ENCODE results near the gene PSENEN. TPM values are rescaled to one million over a fixed set of nuclear protein-coding genes. Genes with fewer than 3 reads are reported as not detected.

PSENEN gene
- polyA plus RNA-seq, 3 donors, result 37.2 to 57.2 (median 49.9) TPM

- WGBS, 3 donors, result 93 to 95% (median 93%) methylated on average over 8 of the region's 8 CpGs
- H3K27ac ChIP-seq (ENCODE audit: low read depth, low read length), result no peak overlapping the region
Observed at GRCh38 chr19:35779033-35779432, 33.6 kb downstream of the PSENEN start.

- no peak overlapping the region for H3K27ac ChIP-seq (ENCODE audit: low read depth, low read length)
- WGBS, 3 donors, result 90 to 96% (median 94%) methylated on average over 16 of the region's 16 CpGs
Observed at GRCh38 chr19:35780058-35780457, 34.6 kb downstream of the PSENEN start.

DNA sequence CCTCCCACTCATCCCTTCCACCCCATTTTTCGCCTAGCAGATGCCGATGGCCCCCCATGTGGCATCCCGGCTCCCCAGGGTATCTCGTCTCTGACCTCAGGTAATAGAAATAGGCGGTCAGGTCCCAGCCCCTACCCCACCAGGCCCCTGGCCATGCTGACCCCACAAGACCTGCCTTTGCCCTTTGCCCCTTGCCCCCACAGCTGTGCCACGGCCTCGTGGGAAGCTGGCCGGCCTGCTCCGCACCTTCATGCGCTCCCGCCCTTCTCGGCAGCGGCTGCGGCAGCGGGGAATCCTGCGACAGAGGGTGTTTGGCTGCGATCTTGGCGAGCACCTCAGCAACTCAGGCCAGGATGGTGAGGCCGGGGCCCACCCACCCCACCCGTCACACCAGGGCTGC lies 35.3 kb downstream of the PSENEN start:
- no peak overlapping the region for H3K27ac ChIP-seq (ENCODE audit: low read depth, low read length)
- WGBS, 3 donors, result 94 to 95% (median 95%) methylated on average over 19 to 20 of the region's 20 CpGs

DNA sequence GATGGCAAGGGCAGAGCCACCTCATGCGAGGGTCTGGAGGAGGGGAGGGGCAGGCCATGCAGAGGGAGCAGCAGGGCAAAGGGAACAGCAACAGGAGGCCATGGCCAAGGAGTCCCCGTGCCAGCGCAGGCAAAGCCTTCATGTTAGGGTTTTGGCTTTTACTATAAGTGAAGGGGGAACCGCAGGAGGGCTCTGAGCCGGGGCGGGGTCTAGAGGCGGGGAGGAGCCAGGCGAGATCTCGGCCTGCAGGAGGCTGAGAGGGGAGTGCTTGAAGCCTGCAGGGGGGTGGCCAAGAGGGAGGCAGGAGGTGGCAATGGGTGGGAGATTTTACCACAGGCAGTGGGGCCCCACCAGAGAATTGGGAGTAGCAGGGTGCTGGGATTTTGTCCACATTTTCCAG lies 36.2 kb downstream of the PSENEN start:
- WGBS, 3 donors, result 88 to 94% (median 89%) methylated on average over 8 to 9 of the region's 9 CpGs
- H3K27ac ChIP-seq (ENCODE audit: low read depth, low read length), result no peak overlapping the region

- 95 to 98% (median 96%) methylated on average over 11 to 12 of the region's 12 CpGs for WGBS, 3 donors
- no peak overlapping the region for H3K27ac ChIP-seq (ENCODE audit: low read depth, low read length)
Observed at GRCh38 chr19:35782589-35782988, 37.1 kb downstream of the PSENEN start.

- 85 to 92% (median 89%) methylated on average over 16 to 28 of the region's 28 CpGs for WGBS, 3 donors
- H3K27ac ChIP-seq (ENCODE audit: low read depth, low read length), result no peak overlapping the region
Observed at GRCh38 chr19:35783469-35784434, 38.3 kb downstream of the PSENEN start.

DNA sequence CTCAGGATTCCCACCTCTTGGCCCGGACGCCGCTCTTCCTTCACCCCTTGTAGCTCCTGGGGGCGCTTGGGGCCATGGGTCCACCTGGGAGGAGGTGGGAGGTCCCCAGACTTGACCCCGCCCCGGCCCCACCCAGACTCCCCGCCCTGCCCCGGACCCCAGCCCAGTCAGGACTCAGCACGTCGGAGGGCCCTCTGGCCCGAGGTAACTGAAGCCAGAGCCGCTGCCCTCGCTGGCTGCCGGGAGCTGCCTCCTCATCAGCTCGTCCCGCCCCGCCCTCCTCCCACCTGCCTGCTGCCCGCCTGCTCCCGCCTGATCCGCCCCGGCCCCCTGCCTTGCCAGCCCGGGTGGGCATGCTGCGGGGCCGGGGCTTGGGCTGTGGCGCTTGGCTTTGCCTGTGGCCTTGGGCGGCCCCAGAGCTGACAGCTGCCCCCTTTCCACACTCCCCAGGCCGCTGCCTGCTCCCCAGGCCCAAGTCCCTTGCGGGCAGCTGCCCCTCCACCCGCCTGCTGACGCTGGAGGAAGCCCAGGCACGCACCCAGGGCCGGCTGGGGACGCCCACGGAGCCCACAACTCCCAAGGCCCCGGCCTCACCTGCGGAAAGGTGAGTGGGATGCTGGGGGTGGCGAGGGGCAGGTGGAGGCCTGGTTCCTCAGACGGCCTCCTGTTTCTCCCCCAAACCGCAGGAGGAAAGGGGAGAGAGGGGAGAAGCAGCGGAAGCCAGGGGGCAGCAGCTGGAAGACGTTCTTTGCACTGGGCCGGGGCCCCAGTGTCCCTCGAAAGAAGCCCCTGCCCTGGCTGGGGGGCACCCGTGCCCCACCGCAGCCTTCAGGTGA lies 39.3 kb downstream of the PSENEN start:
- no peak overlapping the region for H3K27ac ChIP-seq (ENCODE audit: low read depth, low read length)
- 81 to 87% (median 86%) methylated on average over 26 to 45 of the region's 45 CpGs for WGBS, 3 donors

- 90 to 94% (median 91%) methylated on average over 10 of the region's 10 CpGs for WGBS, 3 donors
- no peak overlapping the region for H3K27ac ChIP-seq (ENCODE audit: low read depth, low read length)
Observed at GRCh38 chr19:35785339-35785627, 39.8 kb downstream of the PSENEN start.

GRCh38 chr19:35786299-35787160 lies 41.1 kb downstream of the PSENEN start:
- no peak overlapping the region for H3K27ac ChIP-seq (ENCODE audit: low read depth, low read length)
- WGBS, 3 donors, result 87 to 91% (median 89%) methylated on average over 24 to 31 of the region's 31 CpGs

- whole genome bisulfite sequencing, 3 donors, result 94 to 96% (median 96%) methylated on average over 12 to 15 of the region's 15 CpGs
- no peak overlapping the region for H3K27ac ChIP-seq (ENCODE audit: low read depth, low read length)
Observed at GRCh38 chr19:35787227-35787799, 41.9 kb downstream of the PSENEN start.

- WGBS, 3 donors, result 82 to 85% (median 83%) methylated on average over 12 of the region's 12 CpGs
- H3K27ac ChIP-seq (ENCODE audit: low read depth, low read length), result no peak overlapping the region
Observed at GRCh38 chr19:35788205-35788960, 42.9 kb downstream of the PSENEN start.

DNA sequence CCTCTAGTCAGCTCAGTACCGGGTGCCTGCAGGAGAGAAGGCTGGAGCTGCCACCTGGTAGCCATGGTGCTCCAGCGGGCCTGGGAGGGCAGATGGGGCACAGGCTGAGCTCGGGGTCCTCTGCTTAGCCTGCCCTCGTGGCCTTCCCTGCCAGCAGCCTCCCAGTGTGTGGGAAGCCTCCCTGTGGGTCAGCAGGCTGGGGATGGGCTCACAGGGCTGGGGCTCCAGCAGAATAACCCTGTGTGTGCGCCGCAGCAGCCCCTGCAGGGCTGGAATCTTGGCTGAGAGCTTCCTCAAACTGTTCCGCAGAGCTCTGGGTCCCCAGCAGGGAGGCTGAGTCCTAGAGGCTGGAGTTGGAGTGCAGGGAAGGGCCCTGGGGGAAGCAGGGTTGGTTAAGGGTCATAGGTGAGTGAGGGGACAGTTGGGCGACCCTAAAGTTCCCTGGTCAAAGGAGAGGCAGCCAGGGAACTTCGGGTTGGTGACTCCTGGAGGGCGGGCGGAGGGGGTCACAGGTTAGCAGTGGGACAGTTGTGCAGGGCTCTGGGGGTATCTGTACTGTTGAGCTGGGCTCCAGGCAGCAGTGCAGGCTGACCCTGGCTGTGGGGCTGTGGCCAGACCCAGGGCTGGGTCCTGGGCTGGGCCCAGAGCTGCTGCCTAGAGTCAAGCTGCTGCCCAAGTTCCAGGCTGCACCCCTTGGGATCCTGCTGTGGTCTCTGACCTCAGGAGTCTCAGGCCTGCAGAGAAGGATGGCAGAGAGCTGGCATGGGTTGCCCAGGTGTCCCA lies 43.9 kb downstream of the PSENEN start:
- 85 to 90% (median 88%) methylated on average over 11 of the region's 11 CpGs for WGBS, 3 donors
- no peak overlapping the region for H3K27ac ChIP-seq (ENCODE audit: low read depth, low read length)

GRCh38 chr19:35789978-35790944 lies 44.8 kb downstream of the PSENEN start:
- no peak overlapping the region for H3K27ac ChIP-seq (ENCODE audit: low read depth, low read length)
- WGBS, 3 donors, result 85 to 93% (median 85%) methylated on average over 17 to 19 of the region's 19 CpGs

GRCh38 chr19:35790981-35791813 lies 45.7 kb downstream of the PSENEN start:
- 45 to 76% (median 66%) methylated on average over 20 of the region's 20 CpGs for WGBS, 3 donors
- no peak overlapping the region for H3K27ac ChIP-seq (ENCODE audit: low read depth, low read length)

GRCh38 chr19:35791814-35792279 lies 46.4 kb downstream of the PSENEN start:
- H3K27ac ChIP-seq (ENCODE audit: low read depth, low read length), result no peak overlapping the region
- WGBS, 3 donors, result 84 to 90% (median 88%) methylated on average over 6 to 9 of the region's 9 CpGs
